ENCODE results near the gene SSTR3. TPM values are rescaled to one million over a fixed set of nuclear protein-coding genes. Genes with fewer than 3 reads are reported as not detected.

The SSTR3 gene
- total and polyA plus RNA-seq, 2 experiments from 2014 or later = not detected

DNA sequence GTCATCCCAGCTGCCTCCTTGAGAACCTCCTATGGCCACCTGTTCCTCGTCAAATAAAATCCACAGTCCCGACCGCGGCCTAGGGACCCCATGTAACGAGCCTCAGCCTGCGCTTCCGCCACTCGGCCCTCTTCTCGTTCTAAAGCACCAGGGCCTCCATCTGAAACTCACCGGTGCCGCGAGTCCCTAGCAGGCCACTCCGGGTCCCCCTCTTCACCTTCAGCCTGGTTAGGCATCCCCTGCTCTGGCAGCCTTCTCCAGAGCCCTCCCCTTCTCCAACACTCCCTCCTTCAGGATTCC lies 2.4 kb upstream of the SSTR3 start:
- in situ Hi-C loops (cut with MboI) = no loop called here

DNA sequence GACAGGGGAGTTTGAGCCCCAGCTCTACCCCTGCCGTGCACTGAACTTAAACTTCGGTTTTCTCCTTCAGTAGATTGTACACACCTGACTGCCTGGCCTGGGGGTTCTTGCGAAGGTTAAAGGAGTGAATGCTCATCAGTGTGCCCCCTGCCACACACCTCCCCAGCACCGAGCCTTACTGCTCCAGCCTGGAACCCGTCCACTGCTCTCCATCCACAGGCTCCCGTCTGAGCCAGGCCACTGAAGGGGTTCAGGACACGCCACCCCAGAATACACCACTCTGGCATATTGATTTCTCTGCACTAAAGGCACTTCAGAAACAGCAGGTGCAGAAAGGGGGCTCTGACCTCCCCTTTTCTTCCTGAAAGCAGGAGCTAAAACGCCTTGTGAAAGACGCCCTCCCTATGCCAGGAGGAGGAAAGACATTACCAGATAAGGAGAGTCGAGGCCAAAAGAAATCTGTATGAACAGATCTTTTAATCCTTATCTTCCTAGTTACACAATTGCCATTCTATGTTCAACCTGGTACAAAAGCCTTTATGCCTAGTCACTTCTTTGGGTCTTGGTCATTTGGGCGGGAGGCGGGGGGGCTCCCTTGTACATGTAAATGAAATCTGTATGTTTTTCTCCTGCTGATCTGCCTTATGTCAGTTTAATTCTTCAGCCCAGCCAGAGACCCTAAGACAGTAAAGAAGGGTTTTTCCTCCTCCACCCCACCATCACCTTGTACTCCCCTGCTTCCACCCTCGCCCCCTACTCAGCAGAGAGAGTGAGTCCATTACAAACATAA lies 1.9 kb upstream of the SSTR3 start:
- H3F3A ChIP-seq (ENCODE audit: insufficient read depth) = no peaks in the 10 kb centered on the region
- WGBS, 2 experiments (ENCODE audit: low coverage in 1 of 2, low lambda C conversion rate in 2 of 2, missing lambda C conversion rate in 2 of 2) = 72% methylated on average over 13 of the region's 13 CpGs
- H3K27me3 ChIP-seq (replicated peaks; ENCODE audit: insufficient read depth) = peaks cover 7% of the 10 kb centered on the region; the same call in 1 of the 2 replicates
- no peak overlapping the region for H3K4me3 ChIP-seq
- H4K20me1 ChIP-seq (ENCODE audit: insufficient read depth) = no peaks in the 10 kb centered on the region
- no peak for DNase-seq
- no peaks in the 10 kb centered on the region for H3K9me3 ChIP-seq (ENCODE audit: low read depth)
- no peaks in the 10 kb centered on the region for H3K9me2 ChIP-seq (ENCODE audit: insufficient read depth)
- no peak overlapping the region for H3K27ac ChIP-seq
- no peak overlapping the region for H3K4me2 ChIP-seq (ENCODE audit: unreplicated experiment)
- in situ Hi-C loops (cut with MboI) = no loop called here
- H3K79me2 ChIP-seq (ENCODE audit: insufficient read depth) = no peaks in the 10 kb centered on the region
- TF ChIP-seq EZH2 (IDR thresholded peaks at IDR 0.05; ENCODE audit: insufficient read depth, poor library complexity, severe bottlenecking) = no peak
- no peak for TF ChIP-seq EZH2phosphoT487 (IDR thresholded peaks at IDR 0.05; ENCODE audit: insufficient read depth, low read depth)
- H3K4me1 ChIP-seq (ENCODE audit: insufficient read depth) = 0 out of 2 replicates have a peak, but pooled peaks cover 4% of the 10 kb centered on the region
- no peak overlapping the region for H3K9ac ChIP-seq
- H2AFZ ChIP-seq = no peak overlapping the region
- no peaks in the 10 kb centered on the region for H3K36me3 ChIP-seq (ENCODE audit: low read depth)

More for the DNA sequence above, 2.4 kb upstream of the SSTR3 start:
- H3K27ac ChIP-seq = no peak overlapping the region
- H2AFZ ChIP-seq = no peak overlapping the region
- TF ChIP-seq EZH2phosphoT487 (IDR thresholded peaks at IDR 0.05; ENCODE audit: insufficient read depth, low read depth) (no peak), EZH2 (IDR thresholded peaks at IDR 0.05; ENCODE audit: insufficient read depth, poor library complexity, severe bottlenecking) (no peak)
- no peak overlapping the region for H3K4me3 ChIP-seq
- H3F3A ChIP-seq (ENCODE audit: insufficient read depth) = no peaks in the 10 kb centered on the region
- H3K27me3 ChIP-seq (replicated peaks; ENCODE audit: insufficient read depth) = peaks cover 13% of the 10 kb centered on the region; the same call in 1 of the 2 replicates
- no peaks in the 10 kb centered on the region for H4K20me1 ChIP-seq (ENCODE audit: insufficient read depth)
- H3K79me2 ChIP-seq (ENCODE audit: insufficient read depth) = no peaks in the 10 kb centered on the region
- no peak for DNase-seq
- no peaks in the 10 kb centered on the region for H3K36me3 ChIP-seq (ENCODE audit: low read depth)
- no peak overlapping the region for H3K9ac ChIP-seq
- H3K9me3 ChIP-seq (ENCODE audit: low read depth) = no peaks in the 10 kb centered on the region
- no peaks in the 10 kb centered on the region for H3K9me2 ChIP-seq (ENCODE audit: insufficient read depth)
- 0 out of 2 replicates have a peak, but pooled peaks cover 4% of the 10 kb centered on the region for H3K4me1 ChIP-seq (ENCODE audit: insufficient read depth)
- no peak overlapping the region for H3K4me2 ChIP-seq (ENCODE audit: unreplicated experiment)
- 66 to 71% methylated on average over 13 of the region's 13 CpGs for WGBS, 2 experiments (ENCODE audit: low coverage in 1 of 2, low lambda C conversion rate in 2 of 2, missing lambda C conversion rate in 2 of 2)

DNA sequence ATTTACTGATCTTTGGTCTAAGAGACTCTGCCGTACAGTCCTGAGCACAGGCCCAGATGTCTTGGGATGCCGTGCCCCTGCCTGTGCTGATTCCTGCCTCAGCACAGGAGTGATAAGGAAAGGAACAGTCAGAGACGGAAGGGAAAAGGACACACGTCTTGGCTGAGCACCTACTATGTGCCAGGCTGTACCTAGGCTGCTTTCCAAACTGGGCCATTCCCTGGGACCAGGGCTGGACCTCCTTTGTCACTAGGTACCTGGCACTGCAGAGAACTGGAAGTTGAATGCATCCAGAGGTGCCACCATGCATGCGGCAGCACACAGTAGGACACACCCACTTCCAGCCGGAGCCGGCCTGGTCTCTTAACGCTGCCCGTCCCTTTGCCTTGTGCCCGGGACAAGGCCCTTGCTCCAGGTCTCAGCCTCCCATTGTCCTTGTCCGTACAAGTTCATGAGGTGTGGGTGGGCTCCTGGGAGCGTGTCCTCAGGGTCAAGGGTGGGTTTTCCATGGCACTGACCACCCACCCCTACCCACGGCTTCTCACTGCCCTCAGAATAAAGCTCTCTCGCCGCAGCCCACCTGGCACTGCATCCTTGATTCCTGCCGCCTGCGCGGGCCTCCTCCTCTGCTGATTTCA lies 1.1 kb upstream of the SSTR3 start:
- Histone ChIP-seq H3F3A (ENCODE audit: insufficient read depth) (no peaks in the 10 kb centered on the region), H4K20me1 (ENCODE audit: insufficient read depth) (no peaks in the 10 kb centered on the region), H3K79me2 (ENCODE audit: insufficient read depth) (no peaks in the 10 kb centered on the region), H3K9me2 (ENCODE audit: insufficient read depth) (no peaks in the 10 kb centered on the region), H3K4me3 (no peak overlapping the region), H3K4me1 (ENCODE audit: insufficient read depth) (0 out of 2 replicates have a peak, but pooled peaks cover 4% of the 10 kb centered on the region), H3K9me3 (ENCODE audit: low read depth) (no peaks in the 10 kb centered on the region), H2AFZ (no peak overlapping the region), H3K4me2 (ENCODE audit: unreplicated experiment) (no peak overlapping the region), H3K9ac (no peak overlapping the region), H3K27me3 (replicated peaks; ENCODE audit: insufficient read depth) (peaks cover 3% of the 10 kb centered on the region; the same call in 1 of the 2 replicates), H3K27ac (no peak overlapping the region), H3K36me3 (ENCODE audit: low read depth) (no peaks in the 10 kb centered on the region)
- in situ Hi-C loops (cut with MboI) = no loop called here
- TF ChIP-seq EZH2 (IDR thresholded peaks at IDR 0.05; ENCODE audit: insufficient read depth, poor library complexity, severe bottlenecking) = no peak
- no peak for TF ChIP-seq EZH2phosphoT487 (IDR thresholded peaks at IDR 0.05; ENCODE audit: insufficient read depth, low read depth)
- 83 to 84% methylated on average over 17 to 18 of the region's 18 CpGs for WGBS, 2 experiments (ENCODE audit: low coverage in 1 of 2, low lambda C conversion rate in 2 of 2, missing lambda C conversion rate in 2 of 2)
- DNase-seq = no peak

DNA sequence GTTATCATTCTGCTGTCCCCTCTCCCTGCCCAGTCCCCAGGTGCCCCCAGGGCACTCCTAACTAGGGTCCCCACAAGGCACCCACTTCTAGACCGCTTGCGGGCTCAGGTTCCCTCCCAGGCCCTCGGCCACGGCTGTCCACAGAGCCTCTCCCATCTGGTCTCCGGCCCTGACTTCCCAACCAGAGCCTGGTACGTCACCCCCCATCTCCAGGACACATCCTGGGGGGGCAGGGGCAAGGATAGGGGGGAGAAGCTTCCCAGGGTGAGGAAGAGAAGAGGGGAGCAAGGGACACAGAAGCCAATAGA lies 457 bp downstream of the SSTR3 start:
- in situ Hi-C loops (cut with MboI) = no loop called here
- no peak for TF ChIP-seq EZH2phosphoT487 (IDR thresholded peaks at IDR 0.05; ENCODE audit: insufficient read depth, low read depth)
- no peak for TF ChIP-seq EZH2 (IDR thresholded peaks at IDR 0.05; ENCODE audit: insufficient read depth, poor library complexity, severe bottlenecking)
- WGBS, 2 experiments (ENCODE audit: low coverage in 1 of 2, low lambda C conversion rate in 2 of 2, missing lambda C conversion rate in 2 of 2) = 55 to 60% methylated on average over 6 of the region's 6 CpGs
- Histone ChIP-seq H3K79me2 (ENCODE audit: insufficient read depth) (no peaks in the 10 kb centered on the region), H2AFZ (no peak overlapping the region), H3K27ac (no peak overlapping the region), H3K9me2 (ENCODE audit: insufficient read depth) (no peaks in the 10 kb centered on the region), H3K36me3 (ENCODE audit: low read depth) (no peaks in the 10 kb centered on the region), H3K27me3 (replicated peaks; ENCODE audit: insufficient read depth) (peaks cover 3% of the 10 kb centered on the region; the same call in 1 of the 2 replicates), H3K4me1 (ENCODE audit: insufficient read depth) (0 out of 2 replicates have a peak, but pooled peaks cover 4% of the 10 kb centered on the region), H3K9ac (no peak overlapping the region), H3F3A (ENCODE audit: insufficient read depth) (no peaks in the 10 kb centered on the region), H4K20me1 (ENCODE audit: insufficient read depth) (no peaks in the 10 kb centered on the region), H3K4me2 (ENCODE audit: unreplicated experiment) (no peak overlapping the region), H3K9me3 (ENCODE audit: low read depth) (no peaks in the 10 kb centered on the region), H3K4me3 (no peak overlapping the region)
- DNase-seq = no peak

Measured in GM23248 (cell line).